Measurements from ENCODE around the gene HIGD1A. TPM values are rescaled to one million over a fixed set of nuclear protein-coding genes. Genes with fewer than 3 reads are reported as not detected.

Gene HIGD1A
- total RNA-seq, 1 donor from 2014 or later, result 150 TPM

DNA sequence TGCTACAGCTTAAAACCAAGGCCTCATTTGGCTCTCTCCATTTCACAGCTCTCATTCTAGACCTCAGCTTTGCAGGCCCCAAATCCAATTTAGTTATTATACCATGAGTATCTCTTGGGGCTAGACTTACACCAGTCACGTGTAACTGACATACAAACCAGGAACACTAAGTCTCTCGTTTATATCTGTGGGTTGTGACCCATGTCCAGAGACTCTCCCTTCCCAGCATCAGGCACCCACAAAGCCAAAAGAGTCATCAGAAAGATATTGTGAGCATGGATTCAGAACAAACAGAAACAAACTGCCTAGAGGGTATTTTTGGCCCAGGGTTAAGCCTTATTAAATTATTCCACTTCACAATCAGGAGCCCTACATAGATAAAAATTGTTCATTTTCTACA lies 25.6 kb downstream of the HIGD1A start:
- H3K27me3 Mint-ChIP-seq (ENCODE audit: low read depth, unreplicated experiment), result no peaks in the 10 kb centered on the region
- no peaks in the 10 kb centered on the region for H3K9me3 Mint-ChIP-seq (ENCODE audit: unreplicated experiment)
- H3K27me3 ChIP-seq (ENCODE audit: insufficient read depth, low read length), result no peaks in the 10 kb centered on the region
- H3K4me3 Mint-ChIP-seq (ENCODE audit: unreplicated experiment), result no peak overlapping the region
- H3K27ac Mint-ChIP-seq (ENCODE audit: unreplicated experiment), result no peak overlapping the region
- H2AFZ ChIP-seq (ENCODE audit: low read depth, low read length), result no peak overlapping the region
- H4K20me1 ChIP-seq (ENCODE audit: insufficient read depth, low read length), result peaks cover 12% of the 10 kb centered on the region
- H3K36me3 ChIP-seq (ENCODE audit: insufficient read depth, low read length), result peaks cover 7% of the 10 kb centered on the region
- H3K4me3 ChIP-seq (ENCODE audit: insufficient read depth, low read depth, low read length), result no peak overlapping the region
- no peaks in the 10 kb centered on the region for H3K79me2 ChIP-seq (ENCODE audit: insufficient read depth, low read length)
- H3K4me1 ChIP-seq (ENCODE audit: insufficient read depth, low read length), result no peaks in the 10 kb centered on the region
- H3K4me2 ChIP-seq (ENCODE audit: low read length), result no peak overlapping the region
- TF ChIP-seq, protein P1, sequence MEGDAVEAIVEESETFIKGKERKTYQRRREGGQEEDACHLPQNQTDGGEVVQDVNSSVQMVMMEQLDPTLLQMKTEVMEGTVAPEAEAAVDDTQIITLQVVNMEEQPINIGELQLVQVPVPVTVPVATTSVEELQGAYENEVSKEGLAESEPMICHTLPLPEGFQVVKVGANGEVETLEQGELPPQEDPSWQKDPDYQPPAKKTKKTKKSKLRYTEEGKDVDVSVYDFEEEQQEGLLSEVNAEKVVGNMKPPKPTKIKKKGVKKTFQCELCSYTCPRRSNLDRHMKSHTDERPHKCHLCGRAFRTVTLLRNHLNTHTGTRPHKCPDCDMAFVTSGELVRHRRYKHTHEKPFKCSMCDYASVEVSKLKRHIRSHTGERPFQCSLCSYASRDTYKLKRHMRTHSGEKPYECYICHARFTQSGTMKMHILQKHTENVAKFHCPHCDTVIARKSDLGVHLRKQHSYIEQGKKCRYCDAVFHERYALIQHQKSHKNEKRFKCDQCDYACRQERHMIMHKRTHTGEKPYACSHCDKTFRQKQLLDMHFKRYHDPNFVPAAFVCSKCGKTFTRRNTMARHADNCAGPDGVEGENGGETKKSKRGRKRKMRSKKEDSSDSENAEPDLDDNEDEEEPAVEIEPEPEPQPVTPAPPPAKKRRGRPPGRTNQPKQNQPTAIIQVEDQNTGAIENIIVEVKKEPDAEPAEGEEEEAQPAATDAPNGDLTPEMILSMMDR (IDR thresholded peaks at IDR 0.05; ENCODE audit: insufficient read depth, low read depth, low read length), result no peak
- TF ChIP-seq EZH2 (IDR thresholded peaks at IDR 0.05; ENCODE audit: insufficient read depth, low read length), result no peak
- no peak overlapping the region for H3K9ac ChIP-seq (ENCODE audit: low read length)
- no peaks in the 10 kb centered on the region for H3K36me3 Mint-ChIP-seq (ENCODE audit: low read depth, unreplicated experiment)
- peak; percentile 30 for DNase-seq (ENCODE audit: low read depth)
- no peaks in the 10 kb centered on the region for H3K4me1 Mint-ChIP-seq (ENCODE audit: low read depth, unreplicated experiment)
- no peak overlapping the region for H3K27ac ChIP-seq (ENCODE audit: low read depth, low read length)
- no peaks in the 10 kb centered on the region for H3K9me3 ChIP-seq (ENCODE audit: insufficient read depth, low read depth, low read length)
- no peak for FAIRE-seq

DNA sequence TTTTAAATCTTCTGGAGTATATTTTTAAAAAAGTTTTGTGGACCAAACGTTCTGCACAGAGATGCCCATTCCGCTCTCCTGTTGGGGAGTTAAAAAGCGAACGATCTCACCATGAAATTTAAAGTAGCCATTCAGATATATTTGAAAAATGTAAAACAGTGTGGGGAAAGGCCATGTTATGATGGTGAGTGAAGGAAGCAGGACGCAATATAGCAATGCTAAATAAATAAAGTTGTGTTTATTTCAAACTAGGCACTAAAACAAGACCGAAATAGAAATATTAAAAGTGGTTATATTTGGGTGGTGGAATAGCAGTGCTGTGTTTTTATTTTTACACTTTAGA lies 30.9 kb downstream of the HIGD1A start:
- H3K4me3 ChIP-seq (ENCODE audit: insufficient read depth, low read depth, low read length), result peak overlapping the region; percentile 71
- no peak for DNase-seq (ENCODE audit: low read depth)
- Mint-ChIP-seq H3K9me3 (ENCODE audit: unreplicated experiment) (peaks cover 2% of the 10 kb centered on the region), H3K4me1 (ENCODE audit: low read depth, unreplicated experiment) (peaks cover 2% of the 10 kb centered on the region), H3K36me3 (ENCODE audit: low read depth, unreplicated experiment) (peaks cover 2% of the 10 kb centered on the region), H3K27me3 (ENCODE audit: low read depth, unreplicated experiment) (no peaks in the 10 kb centered on the region), H3K27ac (ENCODE audit: unreplicated experiment) (no peak overlapping the region), H3K4me3 (ENCODE audit: unreplicated experiment) (peak overlapping the region; percentile 83)
- H4K20me1 ChIP-seq (ENCODE audit: insufficient read depth, low read length), result no peaks in the 10 kb centered on the region
- peak overlapping the region; percentile 62 for H2AFZ ChIP-seq (ENCODE audit: low read depth, low read length)
- no peak for FAIRE-seq
- H3K9me3 ChIP-seq (ENCODE audit: insufficient read depth, low read depth, low read length), result no peaks in the 10 kb centered on the region
- no peak for TF ChIP-seq EZH2 (IDR thresholded peaks at IDR 0.05; ENCODE audit: insufficient read depth, low read length)
- TF ChIP-seq, protein P1 (IDR thresholded peaks at IDR 0.05; ENCODE audit: insufficient read depth, low read depth, low read length), result no peak
- H3K9ac ChIP-seq (ENCODE audit: low read length), result peak overlapping the region; percentile 75
- H3K27me3 ChIP-seq (ENCODE audit: insufficient read depth, low read length), result no peaks in the 10 kb centered on the region
- H3K79me2 ChIP-seq (ENCODE audit: insufficient read depth, low read length), result no peaks in the 10 kb centered on the region
- H3K4me1 ChIP-seq (ENCODE audit: insufficient read depth, low read length), result no peaks in the 10 kb centered on the region
- H3K27ac ChIP-seq (ENCODE audit: low read depth, low read length), result peak overlapping the region; percentile 22
- peak overlapping the region; percentile 91 for H3K4me2 ChIP-seq (ENCODE audit: low read length)
- H3K36me3 ChIP-seq (ENCODE audit: insufficient read depth, low read length), result no peaks in the 10 kb centered on the region

DNA sequence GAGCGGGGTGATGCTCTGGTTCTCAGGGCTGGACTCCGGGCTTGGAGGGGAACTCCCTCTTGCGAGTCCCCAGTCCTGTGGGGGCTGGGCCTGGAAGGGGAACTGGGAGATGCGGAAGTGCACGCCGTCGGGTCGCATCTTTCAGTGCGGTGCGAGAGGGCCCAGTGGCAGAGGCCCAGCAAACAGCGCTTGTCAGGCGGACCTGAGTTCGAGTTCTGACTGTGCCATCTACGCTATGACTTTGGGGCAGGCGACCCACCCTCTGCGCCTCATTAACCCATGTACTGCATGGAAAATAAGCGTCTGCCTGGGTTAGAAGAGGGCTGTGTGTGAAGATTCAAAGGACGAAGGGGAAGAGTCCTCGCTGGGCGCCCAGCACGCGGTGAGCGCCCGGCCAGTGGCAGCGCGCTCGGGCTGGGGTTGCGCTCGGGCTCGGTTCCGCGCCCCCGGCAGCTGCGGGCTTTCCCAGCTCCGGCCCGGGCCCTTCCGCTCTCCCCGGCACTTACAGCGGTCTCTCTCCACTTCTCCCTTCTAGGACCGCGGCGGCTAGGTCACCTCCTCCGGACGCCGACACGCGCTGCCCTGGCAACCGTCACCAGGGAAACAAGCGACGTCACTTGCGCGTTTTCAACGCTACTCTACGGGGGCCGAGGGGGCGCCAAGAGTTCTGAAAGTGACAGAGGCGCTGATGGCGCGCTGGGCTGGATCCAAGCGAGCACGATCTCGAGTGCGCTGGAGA lies 31.5 kb downstream of the HIGD1A start, which contains the start of gene CCDC13:
Gene CCDC13, minus strand, starts transcription at position 584 of the 739 bp plus-strand sequence. CDS start 14,908 bp downstream, outside the sequence.
- Mint-ChIP-seq H3K4me3 (ENCODE audit: unreplicated experiment) (peak within 1 kb of the TSS; percentile 83), H3K36me3 (ENCODE audit: low read depth, unreplicated experiment) (peaks cover 2% of the 10 kb centered on the region), H3K9me3 (ENCODE audit: unreplicated experiment) (peaks cover 2% of the 10 kb centered on the region), H3K4me1 (ENCODE audit: low read depth, unreplicated experiment) (peaks cover 2% of the 10 kb centered on the region), H3K27me3 (ENCODE audit: low read depth, unreplicated experiment) (no peaks in the 10 kb centered on the region), H3K27ac (ENCODE audit: unreplicated experiment) (no peak within 1 kb of the TSS)
- H4K20me1 ChIP-seq (ENCODE audit: insufficient read depth, low read length), result no peaks in the 10 kb centered on the region
- H3K4me2 ChIP-seq (ENCODE audit: low read length), result peak within 1 kb of the TSS; percentile 91
- no peaks in the 10 kb centered on the region for H3K79me2 ChIP-seq (ENCODE audit: insufficient read depth, low read length)
- H3K9ac ChIP-seq (ENCODE audit: low read length), result peak within 1 kb of the TSS; percentile 75
- peak; percentile 83 for DNase-seq (ENCODE audit: low read depth)
- no peaks in the 10 kb centered on the region for H3K9me3 ChIP-seq (ENCODE audit: insufficient read depth, low read depth, low read length)
- TF ChIP-seq, protein P1 (IDR thresholded peaks at IDR 0.05; ENCODE audit: insufficient read depth, low read depth, low read length), result no peak
- no peak for TF ChIP-seq EZH2 (IDR thresholded peaks at IDR 0.05; ENCODE audit: insufficient read depth, low read length)
- no peaks in the 10 kb centered on the region for H3K4me1 ChIP-seq (ENCODE audit: insufficient read depth, low read length)
- no peak for FAIRE-seq
- peak within 1 kb of the TSS; percentile 71 for H3K4me3 ChIP-seq (ENCODE audit: insufficient read depth, low read depth, low read length)
- H2AFZ ChIP-seq (ENCODE audit: low read depth, low read length), result peak within 1 kb of the TSS; percentile 62
- no peaks in the 10 kb centered on the region for H3K36me3 ChIP-seq (ENCODE audit: insufficient read depth, low read length)
- H3K27ac ChIP-seq (ENCODE audit: low read depth, low read length), result peak within 1 kb of the TSS; percentile 22
- no peaks in the 10 kb centered on the region for H3K27me3 ChIP-seq (ENCODE audit: insufficient read depth, low read length)
